Stimulated activated CD8-positive, alpha-beta memory T cell treated with anti-CD3 and anti-CD28 coated beads, Interleukin-2, amount 100 ng/mL, for 48 hours (primary cell): Measurements from ENCODE around the gene PLBD2.
A peak's percentile ranks its signal among the peaks of the same experiment; 100 is the strongest.

Source experiments
- DNase-seq, 2 donors: peaks; one replicate each; pipeline ENCODE4 v3.0.0-alpha.2; 2020; ENCODE audit warnings: low read depth in 2 of 2

Gene PLBD2

GRCh38 chr12:113416091-113416754 lies 57.8 kb downstream of the PLBD2 start:
- no peak for DNase-seq

- no peak for DNase-seq
These were observed 60.0 kb downstream of the PLBD2 start for GRCh38 chr12:113418213-113418879.

- no peak for DNase-seq
These were observed 62.7 kb downstream of the PLBD2 start for GRCh38 chr12:113420996-113421595.

- DNase-seq, result peak; percentile 20 to 23
These were observed 63.9 kb downstream of the PLBD2 start, which contains the start of gene SDSL for GRCh38 chr12:113422030-113422885. TSS of gene SDSL (plus strand) at chr12:113422380. CDS start at chr12:113427983, 5,603 bp downstream.

- DNase-seq, result no peak
These were observed 64.7 kb downstream of the PLBD2 start for GRCh38 chr12:113422886-113423669.

GRCh38 chr12:113424456-113424855 lies 66.1 kb downstream of the PLBD2 start:
- DNase-seq, result no peak

GRCh38 chr12:113424915-113425823 lies 66.8 kb downstream of the PLBD2 start:
- DNase-seq, result peak; percentile 25 to 41

GRCh38 chr12:113425960-113426453 lies 67.6 kb downstream of the PLBD2 start:
- no peak for DNase-seq

GRCh38 chr12:113427882-113428281 lies 69.5 kb downstream of the PLBD2 start:
- no peak for DNase-seq

GRCh38 chr12:113428482-113428881 lies 70.1 kb downstream of the PLBD2 start:
- DNase-seq, result no peak

- no peak for DNase-seq
These were observed 74.6 kb downstream of the PLBD2 start for GRCh38 chr12:113432986-113433385.

GRCh38 chr12:113435367-113435766 lies 77.0 kb downstream of the PLBD2 start:
- no peak for DNase-seq

- DNase-seq, result no peak
These were observed 78.2 kb downstream of the PLBD2 start for GRCh38 chr12:113436586-113436985.

GRCh38 chr12:113436993-113437728 lies 78.8 kb downstream of the PLBD2 start:
- no peak for DNase-seq

- no peak for DNase-seq
These were observed 79.3 kb downstream of the PLBD2 start for GRCh38 chr12:113437729-113438100.

GRCh38 chr12:113438523-113439300 lies 80.3 kb downstream of the PLBD2 start:
- DNase-seq, result no peak

GRCh38 chr12:113439301-113439597 lies 80.9 kb downstream of the PLBD2 start:
- no peak for DNase-seq

GRCh38 chr12:113439606-113440030 lies 81.2 kb downstream of the PLBD2 start:
- no peak for DNase-seq

- no peak for DNase-seq
These were observed 81.9 kb downstream of the PLBD2 start for GRCh38 chr12:113440336-113440735.
